Caco-2 (cell line): Measurements from ENCODE around the gene HABP4. TPM values are rescaled to one million over a fixed set of nuclear protein-coding genes. Genes with fewer than 3 reads are reported as not detected.

Source experiments
- BruUV-seq: library from RNA; stranded (reverse); fragments of 400-500 nt; replicated peaks from 2 replicates; lab custom pipeline; 2021; lab: Mats Ljungman, UMichigan
- CTCF ChIA-PET: fragments of 300-600 bp; sonication (Branson Sonifier 250); formaldehyde crosslinking; loops from one replicate; lab custom pipeline; 2022; ENCODE audit warnings: antibody characterized with exemption; lab: Charles Lee
- POLR2A ChIA-PET: fragments of 300-600 bp; sonication (Branson Sonifier 250); formaldehyde crosslinking; loops from one replicate; lab custom pipeline; 2022; ENCODE audit warnings: antibody characterized with exemption; lab: Charles Lee
- DNase-seq, 2 experiments: peaks; one replicate each; pipeline versions ENCODE4 v3.0.0 to v3.0.0-alpha.2; 2020 to 2022
- H3K27me3 ChIP-seq: replicated peaks from 2 replicates; pipeline ENCODE4 v1.6.0; 2011; ENCODE audit warnings: low read length; ENCODE audit not compliant: control insufficient read depth, insufficient read depth
- H3K36me3 ChIP-seq: 2 replicates; pipeline ENCODE4 v1.5.1; 2011; ENCODE audit warnings: low read length; ENCODE audit not compliant: control insufficient read depth, insufficient read depth
- H3K4me1 ChIP-seq: fragments of 250-450 bp; sonication (Bioruptor Pico); 2 replicates; pipeline ENCODE4 v1.5.1; 2020; ENCODE audit warnings: mild to moderate bottlenecking
- H3K4me3 ChIP-seq: 2 replicates; pipeline ENCODE4 v1.5.1; 2011; ENCODE audit warnings: low read depth, mild to moderate bottlenecking, control low read depth, low read length
- H3K9me3 ChIP-seq: fragments of 250-450 bp; sonication (Bioruptor Pico); 2 replicates; pipeline ENCODE4 v1.5.1; 2020; ENCODE audit warnings: mild to moderate bottlenecking, moderate library complexity
- H3K27ac Mint-ChIP-seq: one replicate; pipeline ENCODE4 v1.8.0; 2022; ENCODE audit warnings: mixed read lengths; ENCODE audit not compliant: unreplicated experiment
- H3K27me3 Mint-ChIP-seq: one replicate; pipeline ENCODE4 v1.8.0; 2022; ENCODE audit warnings: mixed read lengths; ENCODE audit not compliant: insufficient read depth, unreplicated experiment
- H3K36me3 Mint-ChIP-seq: one replicate; pipeline ENCODE4 v1.8.0; 2022; ENCODE audit warnings: mild to moderate bottlenecking, mixed read lengths; ENCODE audit not compliant: insufficient read depth, unreplicated experiment
- H3K4me1 Mint-ChIP-seq: one replicate; pipeline ENCODE4 v1.8.0; 2022; ENCODE audit warnings: low read depth, mixed read lengths; ENCODE audit not compliant: unreplicated experiment
- H3K4me3 Mint-ChIP-seq: one replicate; pipeline ENCODE4 v1.8.0; 2022; ENCODE audit warnings: mild to moderate bottlenecking, moderate library complexity, mixed read lengths; ENCODE audit not compliant: unreplicated experiment
- H3K9me3 Mint-ChIP-seq: one replicate; pipeline ENCODE4 v1.8.0; 2022; ENCODE audit warnings: mixed read lengths; ENCODE audit not compliant: unreplicated experiment
- CTCF ChIP-seq, 2 experiments: fragments of 200-600 bp in 1 of 2; IDR thresholded peaks; 1 replicate in 1 of 2; 2 replicates in 1 of 2; pipeline versions ENCODE4 v1.5.1 to v1.8.0; 2011 to 2022; ENCODE audit warnings: antibody characterized with exemption in 1 of 2, control low read depth in 1 of 2, inconsistent platforms in 1 of 2, low read depth in 1 of 2, low read length in 1 of 2, mild to moderate bottlenecking in 1 of 2, moderate library complexity in 1 of 2; ENCODE audit not compliant: insufficient read depth in 1 of 2, severe bottlenecking in 1 of 2, unreplicated experiment in 1 of 2
- intact Hi-C: fragments of 100-400 bp; cut with micrococcal nuclease; formaldehyde crosslinking; loops from one replicate; pipeline ENCODE4 v1.10.0; 2022; ENCODE audit not compliant: unreplicated experiment
- total RNA-seq: library from RNA; stranded (reverse); gene quantifications from 2 replicates; pipeline ENCODE4 v1.2.3, GENCODE V29; 2022

Gene HABP4
- total RNA-seq, 1 experiment from 2014 or later, result 26.7 TPM

- no peak for TF ChIP-seq CTCF (IDR thresholded peaks at IDR 0.05; ENCODE audit: insufficient read depth in 1 of 2, low read depth in 1 of 2, low read length in 1 of 2, severe bottlenecking in 1 of 2, unreplicated experiment in 1 of 2)
- Mint-ChIP-seq H3K9me3 (peaks cover 5% of the 10 kb centered on the region), H3K4me3 (no peak overlapping the region), H3K27ac (no peak overlapping the region), H3K4me1 (peaks cover 5% of the 10 kb centered on the region), H3K36me3 (no peaks in the 10 kb centered on the region), H3K27me3 (no peaks in the 10 kb centered on the region)
- H3K27me3 ChIP-seq, result no peaks in the 10 kb centered on the region
- no peaks in the 10 kb centered on the region for H3K9me3 ChIP-seq
- intact Hi-C loops, result loop anchor here (5.0 to 10.0 kb wide), 2 partner anchors 212 to 414 kb away; partner anchors contain the start of gene ZNF782
- no peak overlapping the region for H3K4me3 ChIP-seq
- H3K36me3 ChIP-seq, result no peaks in the 10 kb centered on the region
- CTCF ChIA-PET, result interaction anchor here (1.5 kb wide), 1 partner anchor 113 kb away, joined by 7 read pairs; no protein-coding TSS in a partner anchor
- BruUV-seq, result no TSS peak
- POLR2A ChIA-PET, result interaction anchor here (0.6 kb wide), 1 partner anchor 1627 kb away, joined by 3 read pairs; no protein-coding TSS in a partner anchor
- H3K4me1 ChIP-seq, result no peaks in the 10 kb centered on the region
- DNase-seq, result no peak
These were observed 9.2 kb upstream of the HABP4 start for GRCh38 chr9:96440671-96441199.

- Histone ChIP-seq H3K4me3 (no peak overlapping the region), H3K4me1 (no peaks in the 10 kb centered on the region), H3K9me3 (no peaks in the 10 kb centered on the region), H3K36me3 (no peaks in the 10 kb centered on the region), H3K27me3 (no peaks in the 10 kb centered on the region)
- Mint-ChIP-seq H3K36me3 (no peaks in the 10 kb centered on the region), H3K27me3 (no peaks in the 10 kb centered on the region), H3K4me1 (no peaks in the 10 kb centered on the region), H3K9me3 (no peaks in the 10 kb centered on the region), H3K4me3 (no peak overlapping the region), H3K27ac (no peak overlapping the region)
- BruUV-seq, result no TSS peak
- POLR2A ChIA-PET, result no interaction called here
- CTCF ChIA-PET, result interaction anchor here (0.6 to 1.5 kb wide), 5 partner anchors 8 to 225 kb away, joined by 3 to 16 read pairs (median 4); partner anchors contain the start of gene HABP4
- intact Hi-C loops, result loop anchor here (1.0 to 10.0 kb wide), 4 partner anchors 115 to 413 kb away; partner anchors contain the start of gene ZNF782
- peak; percentile 63 to 64 for TF ChIP-seq CTCF (IDR thresholded peaks at IDR 0.05; ENCODE audit: insufficient read depth in 1 of 2, low read depth in 1 of 2, low read length in 1 of 2, severe bottlenecking in 1 of 2, unreplicated experiment in 1 of 2)
- DNase-seq, result peak; percentile 42 to 71
These were observed 8.0 kb upstream of the HABP4 start for GRCh38 chr9:96441798-96442445.

GRCh38 chr9:96442491-96442890 lies 7.5 kb upstream of the HABP4 start:
- Histone ChIP-seq H3K9me3 (no peaks in the 10 kb centered on the region), H3K27me3 (no peaks in the 10 kb centered on the region), H3K36me3 (no peaks in the 10 kb centered on the region), H3K4me1 (no peaks in the 10 kb centered on the region), H3K4me3 (no peak overlapping the region)
- H3K4me3 Mint-ChIP-seq, result no peak overlapping the region
- no peaks in the 10 kb centered on the region for H3K36me3 Mint-ChIP-seq
- no peak for DNase-seq
- intact Hi-C loops, result loop anchor here (1.0 to 10.0 kb wide), 4 partner anchors 115 to 412 kb away; partner anchors contain the start of gene ZNF782
- POLR2A ChIA-PET, result no interaction called here
- CTCF ChIA-PET, result interaction anchor here (0.7 to 1.5 kb wide), 4 partner anchors 7 to 225 kb away, joined by 3 to 16 read pairs (median 6); partner anchors contain the start of gene HABP4
- H3K27ac Mint-ChIP-seq, result no peak overlapping the region
- BruUV-seq, result no TSS peak
- no peaks in the 10 kb centered on the region for H3K9me3 Mint-ChIP-seq
- H3K4me1 Mint-ChIP-seq, result no peaks in the 10 kb centered on the region
- H3K27me3 Mint-ChIP-seq, result no peaks in the 10 kb centered on the region
- no peak for TF ChIP-seq CTCF (IDR thresholded peaks at IDR 0.05; ENCODE audit: insufficient read depth in 1 of 2, low read depth in 1 of 2, low read length in 1 of 2, severe bottlenecking in 1 of 2, unreplicated experiment in 1 of 2)
